Suppressor macrophage treated with lipopolysaccharide for 1 hour (primary cell): Measurements from ENCODE around the gene MYL10.
"Not testable (repeated sequence)": the region's sequence is repeated elsewhere in the genome, so short reads cannot be mapped to it uniquely, and the experiment has no call there.

ENCODE experiments used
- DNase-seq, 3 donors: peaks; one replicate each; pipeline ENCODE4 v3.0.0-alpha.2; 2020 to 2022

MYL10 gene

DNA sequence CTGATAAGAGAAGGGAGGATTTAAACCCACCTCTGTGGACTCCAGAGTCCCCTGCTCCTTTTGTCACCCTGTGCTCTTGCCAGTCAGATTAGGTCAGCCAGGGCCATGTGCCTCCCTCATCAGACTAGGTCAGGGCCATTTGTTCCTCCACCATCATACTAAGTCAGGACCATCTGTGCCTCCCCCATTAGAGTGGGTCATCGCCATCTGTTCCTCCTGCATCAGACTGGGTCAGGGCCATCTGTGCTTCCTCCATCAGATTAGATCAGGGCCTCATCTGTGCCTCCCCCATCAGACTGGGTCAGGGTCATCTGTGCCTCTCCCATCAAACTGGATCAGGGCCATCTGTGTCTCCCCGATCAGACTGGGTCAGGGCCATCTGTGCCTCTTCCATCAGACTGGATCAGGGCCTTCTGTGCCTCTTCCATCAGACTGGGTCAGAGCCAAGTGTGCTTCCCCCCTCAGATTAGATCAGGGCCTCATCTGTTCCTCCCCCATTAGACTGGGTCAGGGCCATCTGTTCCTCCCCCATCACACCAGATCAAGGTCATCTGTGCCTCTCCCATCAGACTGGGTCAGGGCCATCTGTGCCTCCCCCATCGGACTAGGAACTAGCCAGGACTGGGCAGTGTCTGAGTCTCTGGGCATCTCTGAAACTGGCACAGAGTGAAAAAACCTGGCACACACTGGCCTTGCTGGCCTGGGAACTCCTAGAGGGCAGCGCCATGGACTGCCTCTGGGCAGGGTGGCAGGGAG lies 11.5 kb downstream of the MYL10 start:
- DNase-seq = no peak

- DNase-seq = peak in 2 of 3 donors; percentile 10 to 15
Measured at GRCh38 chr7:101615446-101615845, 13.7 kb downstream of the MYL10 start.

DNA sequence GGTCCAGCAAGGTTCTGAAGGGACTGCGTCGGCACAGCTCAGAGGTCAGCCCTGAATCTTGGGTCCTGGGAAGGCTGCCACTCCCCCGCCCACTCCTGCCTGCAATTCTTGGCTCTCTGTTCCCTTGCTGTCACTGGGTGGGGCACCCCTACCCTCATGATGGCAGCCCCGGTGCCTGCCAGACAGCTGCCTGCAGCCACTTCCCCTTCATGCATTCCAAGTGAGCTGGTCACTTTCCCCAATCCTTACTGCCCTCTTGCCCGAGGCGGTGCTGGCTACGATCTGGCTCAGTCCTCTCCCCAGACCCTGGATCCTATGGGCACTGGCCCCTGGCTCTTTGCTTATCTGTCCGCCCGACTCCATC lies 14.2 kb downstream of the MYL10 start:
- peak in 2 of 3 donors; percentile 40 to 59 for DNase-seq

GRCh38 chr7:101614098-101614938 lies 14.8 kb downstream of the MYL10 start:
- DNase-seq = no peak

DNA sequence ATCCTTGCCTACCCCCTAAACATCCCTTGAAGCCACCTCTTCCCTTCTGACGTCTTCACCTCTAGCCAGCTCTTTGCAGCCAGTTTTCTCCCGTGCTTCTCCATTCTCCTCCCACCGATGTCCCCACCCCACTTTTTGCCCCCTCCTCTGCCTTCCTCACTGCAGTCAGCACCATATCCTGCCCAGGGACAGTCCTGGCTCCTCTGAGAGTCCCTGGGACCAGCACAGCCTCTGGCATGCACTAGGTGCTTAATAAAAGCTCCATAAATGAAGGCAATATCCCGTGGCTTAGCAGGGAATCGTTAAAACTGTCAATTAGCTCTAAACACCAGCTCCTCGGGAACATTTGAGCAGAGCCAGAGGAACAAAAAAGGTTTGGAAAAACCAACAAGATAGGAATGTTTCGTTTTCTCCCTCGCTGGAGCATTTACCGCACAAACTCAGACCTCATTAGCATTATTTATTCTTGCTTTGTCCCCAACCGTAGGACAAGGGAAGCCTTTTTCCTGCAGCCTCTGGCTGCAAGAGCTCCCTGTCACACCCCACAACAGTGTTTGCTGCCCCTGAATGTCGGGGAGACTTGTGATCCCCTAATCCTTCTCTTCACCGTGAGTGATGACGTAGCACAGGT lies 16.1 kb downstream of the MYL10 start:
- no peak for DNase-seq

DNA sequence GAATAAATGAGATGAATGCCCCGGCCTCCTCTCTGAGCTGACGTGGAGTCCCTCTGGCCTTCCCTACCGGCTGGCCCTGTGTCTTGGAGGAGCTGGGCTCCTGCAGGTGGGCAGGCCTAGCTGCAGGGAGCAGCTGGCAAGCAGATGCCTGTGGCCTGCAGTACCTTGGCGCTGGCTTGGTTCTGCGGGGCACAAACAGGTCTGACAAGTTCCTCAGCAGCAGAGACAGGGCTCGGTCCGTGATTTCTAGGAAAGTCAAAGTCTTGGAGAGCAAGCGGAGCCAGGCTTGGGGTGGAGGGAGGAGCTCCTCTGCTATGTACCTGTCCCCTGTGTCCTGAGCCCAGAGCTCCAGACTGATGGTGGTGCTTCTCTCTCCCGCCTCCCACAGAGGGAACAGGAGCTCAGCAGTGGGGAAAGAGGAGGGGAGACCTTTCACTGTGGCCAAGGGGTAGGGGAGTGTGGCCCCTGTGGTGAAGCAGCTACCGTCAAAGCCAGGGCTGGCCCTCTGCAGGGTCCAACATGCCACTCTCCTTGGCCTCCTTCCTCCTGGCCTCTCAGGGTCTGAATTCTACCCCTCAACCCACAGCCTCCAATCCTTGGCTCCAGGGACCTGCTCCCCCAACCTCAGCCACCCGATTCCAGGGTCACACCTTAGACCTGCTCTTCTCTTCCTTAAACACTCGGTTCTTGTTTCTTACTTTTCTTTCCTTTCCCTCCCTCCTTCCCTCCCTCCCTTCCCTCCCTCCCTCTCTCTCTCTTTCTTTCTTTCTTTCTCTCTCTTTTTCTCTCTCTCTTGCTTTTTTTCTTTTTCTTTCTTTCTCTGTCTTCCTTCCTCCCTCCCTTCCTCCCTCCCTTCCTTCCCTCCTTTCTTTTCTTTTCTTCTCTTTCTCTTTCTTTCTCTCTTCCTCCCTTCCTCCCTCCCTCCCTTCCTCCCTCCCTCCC lies 20.1 kb downstream of the MYL10 start:
- no peak for DNase-seq

GRCh38 chr7:101606498-101606923 lies 22.6 kb downstream of the MYL10 start:
- DNase-seq = no peak

DNA sequence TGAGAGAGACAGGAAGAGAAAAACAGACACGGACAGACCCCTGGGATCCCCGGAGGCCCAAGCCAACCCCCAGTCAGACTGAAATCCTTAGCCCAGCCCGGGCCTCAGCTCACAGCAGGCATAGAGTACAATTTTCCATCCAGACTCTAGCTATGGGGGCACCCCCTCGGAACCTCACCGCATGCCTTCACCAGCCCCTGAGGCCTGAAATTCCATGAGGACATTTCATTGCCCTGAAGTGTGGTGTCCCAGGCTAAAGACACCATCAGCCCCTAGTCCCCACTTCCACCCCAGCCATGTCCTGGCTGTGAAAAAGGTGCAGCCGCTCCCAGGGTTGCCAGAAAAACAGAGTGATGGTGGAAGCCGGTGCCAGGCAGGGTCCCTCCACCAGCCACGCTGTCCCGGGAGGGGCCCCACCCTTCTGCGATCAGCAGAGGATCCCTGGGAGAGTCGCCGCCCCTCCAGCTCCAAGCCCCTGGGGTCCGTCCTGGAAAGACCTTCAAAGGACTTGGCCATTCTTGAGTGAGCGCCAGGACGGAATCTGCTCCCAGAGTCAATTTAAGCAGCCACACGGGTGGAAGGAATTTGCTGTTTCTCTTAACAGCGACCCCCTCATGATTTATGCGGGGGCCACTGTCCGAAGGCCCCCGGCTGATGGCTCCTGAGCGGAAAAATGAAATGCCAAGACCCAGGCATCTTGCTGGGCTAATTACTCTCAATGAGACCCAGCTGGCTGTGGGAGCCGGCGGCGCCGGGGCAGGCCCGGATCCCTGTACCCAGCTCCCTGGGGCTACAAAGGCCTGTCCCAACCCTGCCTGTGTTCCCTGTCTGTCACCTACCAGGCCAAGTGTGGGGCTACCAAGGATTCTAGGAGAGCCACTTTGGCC lies 23.2 kb downstream of the MYL10 start:
- no peak for DNase-seq

GRCh38 chr7:101604934-101605332 lies 24.2 kb downstream of the MYL10 start:
- DNase-seq = not testable (repeated sequence)

DNA sequence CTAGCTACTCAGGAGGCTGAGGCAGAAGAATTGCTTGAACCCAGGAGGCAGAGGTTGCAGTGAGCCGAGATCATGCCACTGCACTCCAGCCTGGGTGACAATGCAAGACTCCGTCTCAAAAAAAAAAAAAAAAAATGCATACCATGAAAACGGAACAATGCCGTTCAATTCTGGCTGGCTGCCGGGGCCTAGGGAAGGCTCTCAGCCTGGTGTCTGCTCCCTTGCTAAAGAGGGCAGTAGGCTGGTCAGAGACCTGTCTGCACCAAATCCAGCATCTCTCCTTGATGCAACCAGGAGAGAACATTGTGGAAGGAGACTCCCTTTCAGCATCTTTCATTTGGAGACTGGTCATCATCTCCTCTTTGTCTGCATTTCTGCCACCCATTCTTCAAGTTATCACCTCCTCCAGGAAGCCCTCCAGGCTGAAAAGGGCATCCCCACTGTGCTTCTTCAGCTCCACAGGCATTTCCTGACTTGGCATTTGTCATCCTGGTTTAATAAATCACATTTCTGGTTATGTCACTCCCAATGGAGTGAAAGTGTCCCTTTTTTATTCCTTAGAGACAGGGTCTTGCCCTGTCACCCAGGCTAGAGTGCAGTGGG lies 24.7 kb downstream of the MYL10 start:
- no peak for DNase-seq

DNA sequence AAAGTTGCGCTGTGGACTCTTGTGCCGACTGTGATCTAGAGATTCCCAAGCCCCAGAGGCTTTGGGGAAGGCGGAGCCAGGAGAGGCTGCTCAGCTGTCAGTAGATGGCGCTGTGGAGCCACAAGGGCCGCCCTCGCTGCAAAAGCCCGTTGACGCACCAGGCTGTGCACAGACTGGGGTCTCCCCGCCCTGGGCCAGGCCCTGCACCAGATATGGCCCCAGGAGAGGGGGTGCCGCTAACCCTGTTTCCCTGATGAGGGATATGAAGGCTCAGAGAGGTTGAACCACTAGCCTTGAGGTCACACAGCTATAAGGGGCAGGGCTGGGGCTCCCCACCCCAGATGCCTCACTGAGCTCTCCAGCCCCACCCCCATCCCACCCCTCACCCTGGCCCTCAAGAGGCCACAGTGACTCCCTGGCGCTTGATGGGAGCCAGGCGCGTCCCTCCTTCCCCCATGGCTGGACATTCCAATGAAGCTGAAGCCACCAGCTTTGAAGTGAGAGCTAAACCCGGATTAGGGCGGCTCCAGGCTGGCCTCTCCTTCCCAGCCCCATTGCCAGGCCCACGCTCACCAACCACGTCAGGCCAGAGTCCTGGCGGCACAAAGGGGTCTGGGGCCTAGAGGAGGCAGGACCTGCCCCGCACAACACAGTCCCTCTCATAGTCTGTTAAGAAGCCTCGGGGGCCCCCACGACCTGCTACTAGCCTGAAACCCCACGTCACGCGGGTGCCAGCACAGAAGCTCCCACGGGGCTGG lies 26.4 kb downstream of the MYL10 start:
- DNase-seq = peak; percentile 86 to 92 (median 90)

GRCh38 chr7:101602082-101602481 lies 27.0 kb downstream of the MYL10 start:
- DNase-seq = peak in 1 of 3 donors; percentile 4

DNA sequence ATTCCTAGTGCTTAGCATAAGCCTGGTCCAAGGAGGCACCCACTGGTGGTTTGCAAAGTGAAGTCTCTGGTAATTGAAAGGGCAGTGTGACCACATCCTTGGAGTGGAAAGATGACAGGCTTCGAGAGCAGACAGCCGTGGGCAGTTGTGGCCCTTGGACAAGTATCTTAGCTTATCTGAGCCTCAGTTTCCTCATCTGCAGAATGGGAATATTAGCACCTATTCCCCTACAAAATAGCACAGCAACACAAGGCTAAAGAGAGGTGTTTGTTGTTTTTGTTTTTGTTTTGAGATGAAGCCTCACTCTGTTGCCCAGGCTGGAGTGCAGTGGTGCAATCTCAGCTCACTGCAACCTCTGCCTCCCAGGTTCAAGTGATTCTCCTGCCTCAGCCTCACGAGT lies 29.3 kb downstream of the MYL10 start:
- DNase-seq = no peak

DNA sequence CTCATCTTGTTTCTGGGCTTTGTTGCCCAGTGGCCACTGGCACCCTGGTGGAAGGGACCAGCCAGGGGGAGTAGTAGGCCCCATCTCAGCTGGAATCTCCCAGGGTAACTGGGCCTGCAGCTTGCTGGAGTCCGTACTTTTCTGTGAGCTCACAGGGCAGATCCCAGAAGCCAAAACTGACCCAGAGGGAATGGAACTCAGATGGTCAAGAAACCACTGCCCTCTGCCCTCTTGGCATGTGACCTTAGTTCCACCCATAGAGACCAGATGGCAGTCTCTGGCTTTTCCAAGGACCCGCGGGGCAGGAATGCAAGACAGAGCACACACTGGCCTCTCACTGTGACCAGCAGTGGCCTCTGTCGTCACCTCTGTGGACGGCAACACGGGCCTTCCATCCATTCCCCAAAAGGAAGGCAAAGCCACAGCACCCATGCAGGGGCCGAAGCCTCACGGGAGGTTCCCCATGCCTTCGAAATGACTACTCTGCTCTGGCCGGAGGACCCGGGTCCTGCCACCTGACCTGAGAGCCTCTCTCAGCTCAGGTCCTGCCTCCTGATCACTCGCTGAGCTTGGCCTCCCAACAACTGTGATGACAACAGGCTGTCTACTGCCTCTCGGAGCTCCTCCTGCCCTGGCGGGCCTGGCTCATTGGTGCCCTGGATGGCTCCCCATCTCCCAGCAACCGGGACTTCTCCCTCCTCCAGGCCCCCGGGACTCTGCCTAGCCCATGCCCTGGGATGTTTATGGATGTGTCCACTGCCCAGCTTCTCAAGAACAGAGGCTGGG lies 29.9 kb downstream of the MYL10 start:
- DNase-seq = peak; percentile 7 to 35 (median 20)

- no peak for DNase-seq
Measured at GRCh38 chr7:101598422-101598985, 30.6 kb downstream of the MYL10 start.

DNA sequence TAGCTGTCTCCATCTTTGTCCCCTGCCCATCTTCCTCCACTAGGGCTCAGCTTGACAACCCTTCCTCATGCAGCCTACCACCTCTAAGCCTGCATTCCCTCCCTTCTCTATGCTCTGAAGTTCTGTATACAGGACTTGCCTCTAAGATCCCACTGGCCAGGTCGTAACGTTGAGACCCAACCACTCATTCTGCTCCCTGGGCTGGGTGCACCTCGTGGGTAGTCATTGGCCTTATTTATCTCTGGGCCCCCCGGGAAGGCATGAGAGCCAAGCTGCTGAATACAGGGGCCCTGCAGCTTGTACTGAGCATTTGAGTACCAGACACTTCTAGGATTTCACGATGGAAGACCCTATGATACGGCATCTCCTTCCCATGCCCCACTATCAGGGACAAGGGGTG lies 31.2 kb downstream of the MYL10 start:
- DNase-seq = no peak

GRCh38 chr7:101596898-101597297 lies 32.2 kb downstream of the MYL10 start:
- no peak for DNase-seq

DNA sequence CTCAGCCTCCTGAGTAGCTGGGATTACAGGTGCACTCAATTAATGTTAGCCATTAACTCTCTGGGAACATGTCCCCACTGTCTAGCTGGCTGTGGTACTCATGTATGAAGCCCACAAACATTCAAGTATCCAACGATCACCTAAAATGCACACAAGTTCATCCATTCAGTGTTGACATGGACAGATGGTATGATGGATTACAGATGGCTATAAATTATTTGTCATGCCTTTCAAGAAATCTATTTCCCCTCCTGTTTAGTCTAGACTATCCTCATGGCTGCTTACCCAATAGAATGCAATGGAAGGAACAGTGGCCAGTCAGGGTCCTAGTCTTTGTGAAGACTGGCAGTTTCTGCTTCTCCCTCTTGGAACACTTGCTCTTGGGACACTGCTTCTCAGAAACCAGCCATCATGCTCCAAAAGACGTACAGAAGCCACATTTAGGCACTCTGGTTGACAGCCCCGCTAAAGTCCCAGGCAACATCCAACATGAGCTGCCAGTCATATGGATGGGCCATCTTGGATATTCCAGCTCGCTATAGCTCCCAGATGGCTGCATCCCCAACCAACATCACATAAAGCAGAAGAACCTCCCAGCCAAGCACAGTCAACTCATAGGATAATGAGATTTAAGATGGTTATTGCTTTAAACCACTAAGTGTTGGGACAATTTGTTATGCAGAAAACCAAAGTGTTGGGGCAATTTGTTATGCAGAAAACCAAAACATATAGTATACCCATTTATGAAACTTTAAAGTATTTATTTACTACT lies 33.1 kb downstream of the MYL10 start:
- DNase-seq = no peak
